GM19468 (cell line): ENCODE data around the gene ABHD11.
"Not testable (repeated sequence)": the region's sequence is repeated elsewhere in the genome, so short reads cannot be mapped to it uniquely, and the experiment has no call there.

Source experiments
- ATAC-seq: cut with Tn5 transposase; IDR thresholded peaks from one replicate; pipeline ENCODE4 v1.9.1; 2021; ENCODE audit warnings: mild to moderate bottlenecking, moderate library complexity, moderate number of reproducible peaks; ENCODE audit not compliant: unreplicated experiment; ENCODE audit errors: extremely low read depth

ABHD11 gene

GRCh38 chr7:73720443-73720842 is 18.2 kb downstream of the ABHD11 start:
- not testable (repeated sequence) for ATAC-seq

- ATAC-seq = no peak
Observed at GRCh38 chr7:73719806-73720169, 18.8 kb downstream of the ABHD11 start.

GRCh38 chr7:73718905-73719805 is 19.4 kb downstream of the ABHD11 start, which contains the start of gene STX1A:
TSS of gene STX1A (minus strand) at chr7:73719669. CDS start at chr7:73719631, 38 bp downstream.
- no peak for ATAC-seq

- no peak for ATAC-seq
Observed at GRCh38 chr7:73718438-73718881, 20.1 kb downstream of the ABHD11 start.

GRCh38 chr7:73717991-73718405 is 20.6 kb downstream of the ABHD11 start:
- ATAC-seq = no peak

GRCh38 chr7:73717025-73717807 is 21.4 kb downstream of the ABHD11 start:
- no peak for ATAC-seq

GRCh38 chr7:73716318-73716890 is 22.2 kb downstream of the ABHD11 start:
- no peak for ATAC-seq

GRCh38 chr7:73715648-73716317 is 22.8 kb downstream of the ABHD11 start:
- ATAC-seq = no peak

- ATAC-seq = not testable (repeated sequence)
Observed at GRCh38 chr7:73713319-73713718, 25.3 kb downstream of the ABHD11 start.

- no peak for ATAC-seq
Observed at GRCh38 chr7:73712773-73713172, 25.8 kb downstream of the ABHD11 start.

GRCh38 chr7:73708961-73709549 is 29.5 kb downstream of the ABHD11 start:
- no peak for ATAC-seq

GRCh38 chr7:73707045-73707631 is 31.5 kb downstream of the ABHD11 start:
- ATAC-seq = no peak

GRCh38 chr7:73706126-73707044 is 32.2 kb downstream of the ABHD11 start:
- ATAC-seq = no peak

- ATAC-seq = no peak
Observed at GRCh38 chr7:73705551-73705920, 33.1 kb downstream of the ABHD11 start.

GRCh38 chr7:73704640-73705550 is 33.7 kb downstream of the ABHD11 start:
- ATAC-seq = no peak

- ATAC-seq = no peak
Observed at GRCh38 chr7:73703757-73704639, 34.6 kb downstream of the ABHD11 start.
